ENCODE measurements around the gene SMG9.

The SMG9 gene

GRCh38 chr19:43726736-43727592 is 27.8 kb downstream of the SMG9 start:
- no peak for DNase-seq (ENCODE audit: low spot score)
- peak; percentile 42 for FAIRE-seq

GRCh38 chr19:43725468-43725867 is 29.3 kb downstream of the SMG9 start:
- FAIRE-seq (no peak), DNase-seq (ENCODE audit: low spot score) (no peak)

GRCh38 chr19:43724896-43725295 is 29.9 kb downstream of the SMG9 start:
- FAIRE-seq (no peak), DNase-seq (ENCODE audit: low spot score) (no peak)

GRCh38 chr19:43723588-43723987 is 31.2 kb downstream of the SMG9 start:
- no peak for FAIRE-seq
- DNase-seq (ENCODE audit: low spot score): no peak

GRCh38 chr19:43721469-43722048 is 33.2 kb downstream of the SMG9 start:
- no peak for DNase-seq (ENCODE audit: low spot score)
- FAIRE-seq: no peak

GRCh38 chr19:43720936-43721335 is 33.8 kb downstream of the SMG9 start:
- no peak for DNase-seq (ENCODE audit: low spot score)
- no peak for FAIRE-seq

- FAIRE-seq (no peak), DNase-seq (ENCODE audit: low spot score) (no peak)
These were observed 34.8 kb downstream of the SMG9 start for GRCh38 chr19:43719918-43720317.

- FAIRE-seq (no peak), DNase-seq (ENCODE audit: low spot score) (no peak)
These were observed 35.3 kb downstream of the SMG9 start for GRCh38 chr19:43719378-43719868.

- no peak for FAIRE-seq
These were observed 36.0 kb downstream of the SMG9 start for GRCh38 chr19:43718627-43719377.

GRCh38 chr19:43715776-43716175 is 39.0 kb downstream of the SMG9 start, which contains the start of gene IRGC:
Gene IRGC, plus strand, starts transcription at chr19:43716076. Its CDS starts 2,483 bp downstream, at chr19:43718559.
- DNase-seq (ENCODE audit: low spot score) (no peak), FAIRE-seq (no peak)

More at GRCh38 chr19:43718627-43719377, 36.0 kb downstream of the SMG9 start:
- DNase-seq (ENCODE audit: low spot score): no peak

GRCh38 chr19:43713208-43713607 is 41.6 kb downstream of the SMG9 start:
- DNase-seq (ENCODE audit: low spot score) (no peak), FAIRE-seq (no peak)

GRCh38 chr19:43711751-43712355 is 42.9 kb downstream of the SMG9 start:
- FAIRE-seq (no peak), DNase-seq (ENCODE audit: low spot score) (no peak)

GRCh38 chr19:43708716-43709115 is 46.0 kb downstream of the SMG9 start:
- DNase-seq (ENCODE audit: low spot score) (no peak), FAIRE-seq (peak; percentile 27)

- DNase-seq (ENCODE audit: low spot score) (no peak), FAIRE-seq (no peak)
These were observed 47.5 kb downstream of the SMG9 start for GRCh38 chr19:43707158-43707712.

- FAIRE-seq (no peak), DNase-seq (ENCODE audit: low spot score) (no peak)
These were observed 49.0 kb downstream of the SMG9 start for GRCh38 chr19:43705729-43706128.

GRCh38 chr19:43704002-43704705 is 50.6 kb downstream of the SMG9 start:
- FAIRE-seq: no peak

GRCh38 chr19:43700395-43701000 is 54.3 kb downstream of the SMG9 start:
- peak; percentile 17 for FAIRE-seq
- DNase-seq (ENCODE audit: low spot score): peak; percentile 30

More at GRCh38 chr19:43704002-43704705, 50.6 kb downstream of the SMG9 start:
- DNase-seq (ENCODE audit: low spot score): no peak

GRCh38 chr19:43699506-43700394 is 55.0 kb downstream of the SMG9 start:
- no peak for FAIRE-seq
- no peak for DNase-seq (ENCODE audit: low spot score)

- FAIRE-seq: peak; percentile 13
- DNase-seq (ENCODE audit: low spot score): no peak
These were observed 57.5 kb downstream of the SMG9 start for GRCh38 chr19:43697295-43697694.
